HepG2 (cell line): ENCODE results near the gene OSBPL10. TPM values are rescaled to one million over a fixed set of nuclear protein-coding genes. Genes with fewer than 3 reads are reported as not detected.

Source experiments
- CBX5 ChIP-seq: sonication (generic); formaldehyde crosslinking; IDR thresholded peaks from 2 replicates; pipeline ENCODE4 v1.4.0; 2020; ENCODE audit warnings: missing genetic modification reagents, borderline replicate concordance
- MED1 ChIP-seq: sonication (generic); formaldehyde crosslinking; IDR thresholded peaks from 2 replicates; pipeline ENCODE4 v1.4.0; 2020; ENCODE audit warnings: missing genetic modification reagents
- SIN3A ChIP-seq: IDR thresholded peaks from 2 replicates; pipeline ENCODE4 v1.6.1; 2011; ENCODE audit warnings: low read depth, mild to moderate bottlenecking, control low read depth, low read length, borderline replicate concordance
- SOX13 ChIP-seq, 3 experiments: fragments of 450-650 bp in 1 of 3; sonication (generic) in 1 of 3; formaldehyde crosslinking in 1 of 3; IDR thresholded peaks in 2 of 3; conservative IDR thresholded peaks in 1 of 3; 2 replicates each; pipeline versions ENCODE4 v1.5.0 to v1.6.1; 2016 to 2020; ENCODE audit warnings: antibody characterized with exemption in 1 of 3, mild to moderate bottlenecking in 1 of 3, missing compliant biosample characterization in 1 of 3, missing genetic modification reagents in 1 of 3, moderate library complexity in 1 of 3
- TCF12 ChIP-seq, 2 experiments: fragments of 450-650 bp in 1 of 2; sonication (generic) in 1 of 2; formaldehyde crosslinking in 1 of 2; IDR thresholded peaks; 2 replicates each; pipeline versions ENCODE4 v1.6.1 to v1.8.0; 2017 to 2022; ENCODE audit warnings: antibody characterized with exemption in 1 of 2, mild to moderate bottlenecking in 1 of 2, missing genetic modification reagents in 1 of 2, moderate library complexity in 1 of 2
- ZBTB1 ChIP-seq: sonication (generic); formaldehyde crosslinking; IDR thresholded peaks from 2 replicates; pipeline ENCODE4 v1.4.0; 2020; ENCODE audit warnings: missing genetic modification reagents, borderline replicate concordance
- ZKSCAN1 ChIP-seq: fragments of 150-350 bp; IDR thresholded peaks from 2 replicates; pipeline ENCODE4 v1.6.1; 2014; ENCODE audit warnings: low read length
- ZNF644 ChIP-seq: IDR thresholded peaks from 2 replicates; pipeline ENCODE4 v1.6.1; 2016; ENCODE audit warnings: low read depth
- polyA plus RNA-seq, 8 experiments: library from polyadenylated mRNA; depleted of rRNA in 3 of 8; stranded (reverse) in 7 of 8; unstranded in 1 of 8; fragments of >200 nt; fragmentation: Illumina TruSeq in 4 of 8; extraction: Trizol in 4 of 8; gene quantifications; 2 replicates each; pipeline versions ENCODE4 v1.2.1 to v1.2.3, GENCODE V29; 2011 to 2016; ENCODE audit warnings: low read depth in 4 of 8, missing spikeins in 1 of 8, mixed read lengths in 1 of 8; ENCODE audit not compliant: insufficient read depth in 1 of 8
- total RNA-seq, 5 experiments: library from RNA; depleted of rRNA; stranded (reverse); fragments of >200 nt; fragmentation: Illumina TruSeq; extraction: Trizol; gene quantifications; 2 replicates each; pipeline ENCODE4 v1.2.3, GENCODE V29; 2016; ENCODE audit warnings: low read depth in 1 of 5
- TF ChIP-seq, protein P1 (sequence below): sonication (generic); formaldehyde crosslinking; IDR thresholded peaks from 2 replicates; pipeline ENCODE4 v1.5.0; 2020; ENCODE audit warnings: missing genetic modification reagents, mild to moderate bottlenecking, borderline replicate concordance
- TF ChIP-seq, protein P2 (sequence below): sonication (generic); formaldehyde crosslinking; IDR thresholded peaks from 2 replicates; pipeline ENCODE4 v1.5.0; 2020; ENCODE audit warnings: missing genetic modification reagents
- TF ChIP-seq, protein P3 (sequence below): sonication (generic); formaldehyde crosslinking; IDR thresholded peaks from 2 replicates; pipeline ENCODE4 v1.5.0; 2020; ENCODE audit warnings: missing genetic modification reagents
- TF ChIP-seq, protein P4 (sequence below): sonication (generic); formaldehyde crosslinking; IDR thresholded peaks from 2 replicates; pipeline ENCODE4 v1.4.0; 2020; ENCODE audit warnings: mild to moderate bottlenecking, missing genetic modification reagents
- TF ChIP-seq, protein P5 (sequence below): sonication (generic); formaldehyde crosslinking; IDR thresholded peaks from 2 replicates; pipeline ENCODE4 v1.8.1; 2023; ENCODE audit warnings: missing genetic modification reagents, mild to moderate bottlenecking, borderline replicate concordance
- TF ChIP-seq, protein P6 (sequence below): sonication (generic); formaldehyde crosslinking; IDR thresholded peaks from 2 replicates; pipeline ENCODE4 v1.9.0; 2021; ENCODE audit warnings: missing genetic modification reagents, mild to moderate bottlenecking, borderline replicate concordance
- TF ChIP-seq, protein P7 (sequence below): sonication (generic); formaldehyde crosslinking; conservative IDR thresholded peaks from 2 replicates; pipeline ENCODE4 v1.4.0; 2020; ENCODE audit warnings: missing genetic modification reagents

OSBPL10 gene
- total and polyA plus RNA-seq, 2 of the 13 experiments (the other 11 are each of a cell fraction or from before 2014, with no cell fraction given) = 10.3 to 28.6 TPM

DNA sequence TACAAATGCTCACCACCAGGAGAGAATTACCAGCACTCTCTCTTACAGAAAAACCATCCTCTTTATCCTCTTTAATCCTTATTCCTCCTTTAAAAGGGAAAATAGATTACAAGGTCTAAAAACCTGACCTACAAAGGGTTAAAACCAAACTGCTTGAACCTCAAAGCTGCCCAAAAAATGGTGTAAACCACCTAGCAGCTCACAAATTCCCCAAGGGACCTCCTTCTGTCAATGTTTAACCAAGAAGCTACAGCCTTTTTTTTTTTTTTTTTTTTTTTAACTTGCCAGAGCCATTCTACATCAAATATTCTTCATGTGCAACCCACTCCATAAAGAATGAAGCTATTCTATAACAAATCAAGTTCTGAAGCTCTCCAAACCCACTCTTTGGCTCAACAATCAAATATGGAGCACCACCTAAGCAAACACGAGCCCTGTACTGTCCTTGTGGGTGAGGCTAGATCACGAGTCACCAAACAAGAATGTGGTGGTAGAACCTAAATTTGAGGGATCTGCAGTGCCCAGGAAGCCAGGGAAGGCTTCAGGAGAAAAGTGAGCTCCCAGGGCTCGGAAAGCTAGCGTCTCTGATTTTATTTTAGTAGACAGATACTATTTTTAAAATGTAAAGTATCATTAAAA is 20.1 kb downstream of the OSBPL10 start (continued):
- TF ChIP-seq TCF12 (IDR thresholded peaks at IDR 0.05) (no peak), TCF12 (CRISPR knock-in tag; IDR thresholded peaks at IDR 0.05) (no peak), ZNF644 (CRISPR knock-in tag) (peak; percentile 98), CBX5 (CRISPR knock-in tag) (no peak), ZKSCAN1 (no peak), ZBTB1 (CRISPR knock-in tag) (no peak), MED1 (no peak), SOX13 (IDR thresholded peaks at IDR 0.05) (no peak), SOX13 (CRISPR knock-in tag; conservative IDR thresholded peaks at IDR 0.05 in 1 of 2, IDR thresholded peaks at IDR 0.05 in 1 of 2) (peak in 1 of 2 experiments; percentile 20; a peak in 1 of 4 replicates), SIN3A (no peak)
- TF ChIP-seq, protein P1, sequence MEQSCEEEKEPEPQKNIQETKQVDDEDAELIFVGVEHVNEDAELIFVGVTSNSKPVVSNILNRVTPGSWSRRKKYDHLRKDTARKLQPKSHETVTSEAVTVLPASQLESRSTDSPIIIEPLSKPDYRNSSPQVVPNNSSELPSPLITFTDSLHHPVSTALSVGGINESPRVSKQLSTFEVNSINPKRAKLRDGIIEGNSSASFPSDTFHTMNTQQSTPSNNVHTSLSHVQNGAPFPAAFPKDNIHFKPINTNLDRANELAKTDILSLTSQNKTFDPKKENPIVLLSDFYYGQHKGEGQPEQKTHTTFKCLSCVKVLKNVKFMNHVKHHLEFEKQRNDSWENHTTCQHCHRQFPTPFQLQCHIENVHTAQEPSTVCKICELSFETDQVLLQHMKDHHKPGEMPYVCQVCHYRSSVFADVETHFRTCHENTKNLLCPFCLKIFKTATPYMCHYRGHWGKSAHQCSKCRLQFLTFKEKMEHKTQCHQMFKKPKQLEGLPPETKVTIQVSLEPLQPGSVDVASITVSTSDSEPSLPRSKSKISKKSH (CRISPR knock-in tag) = no peak
- TF ChIP-seq, protein P2, sequence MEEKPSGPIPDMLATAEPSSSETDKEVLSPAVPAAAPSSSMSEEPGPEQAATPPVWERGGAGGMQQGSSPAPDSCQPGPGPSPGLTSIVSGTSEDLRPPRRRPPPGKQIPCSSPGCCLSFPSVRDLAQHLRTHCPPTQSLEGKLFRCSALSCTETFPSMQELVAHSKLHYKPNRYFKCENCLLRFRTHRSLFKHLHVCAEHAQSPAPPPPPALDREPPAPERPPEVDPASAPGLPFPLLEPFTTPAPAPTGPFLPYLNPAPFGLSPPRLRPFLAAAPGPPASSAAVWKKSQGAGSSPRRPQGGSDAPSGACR = no peak
- TF ChIP-seq, protein P3, sequence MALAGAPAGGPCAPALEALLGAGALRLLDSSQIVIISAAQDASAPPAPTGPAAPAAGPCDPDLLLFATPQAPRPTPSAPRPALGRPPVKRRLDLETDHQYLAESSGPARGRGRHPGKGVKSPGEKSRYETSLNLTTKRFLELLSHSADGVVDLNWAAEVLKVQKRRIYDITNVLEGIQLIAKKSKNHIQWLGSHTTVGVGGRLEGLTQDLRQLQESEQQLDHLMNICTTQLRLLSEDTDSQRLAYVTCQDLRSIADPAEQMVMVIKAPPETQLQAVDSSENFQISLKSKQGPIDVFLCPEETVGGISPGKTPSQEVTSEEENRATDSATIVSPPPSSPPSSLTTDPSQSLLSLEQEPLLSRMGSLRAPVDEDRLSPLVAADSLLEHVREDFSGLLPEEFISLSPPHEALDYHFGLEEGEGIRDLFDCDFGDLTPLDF (CRISPR knock-in tag) = no peak
- TF ChIP-seq, protein P4, sequence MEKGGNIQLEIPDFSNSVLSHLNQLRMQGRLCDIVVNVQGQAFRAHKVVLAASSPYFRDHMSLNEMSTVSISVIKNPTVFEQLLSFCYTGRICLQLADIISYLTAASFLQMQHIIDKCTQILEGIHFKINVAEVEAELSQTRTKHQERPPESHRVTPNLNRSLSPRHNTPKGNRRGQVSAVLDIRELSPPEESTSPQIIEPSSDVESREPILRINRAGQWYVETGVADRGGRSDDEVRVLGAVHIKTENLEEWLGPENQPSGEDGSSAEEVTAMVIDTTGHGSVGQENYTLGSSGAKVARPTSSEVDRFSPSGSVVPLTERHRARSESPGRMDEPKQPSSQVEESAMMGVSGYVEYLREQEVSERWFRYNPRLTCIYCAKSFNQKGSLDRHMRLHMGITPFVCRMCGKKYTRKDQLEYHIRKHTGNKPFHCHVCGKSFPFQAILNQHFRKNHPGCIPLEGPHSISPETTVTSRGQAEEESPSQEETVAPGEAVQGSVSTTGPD = 0 out of 2 replicates have a peak, but pooled peaks have one; percentile 35
- TF ChIP-seq, protein P5, sequence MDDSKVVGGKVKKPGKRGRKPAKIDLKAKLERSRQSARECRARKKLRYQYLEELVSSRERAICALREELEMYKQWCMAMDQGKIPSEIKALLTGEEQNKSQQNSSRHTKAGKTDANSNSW (CRISPR knock-in tag) = no peak
- TF ChIP-seq, protein P6, sequence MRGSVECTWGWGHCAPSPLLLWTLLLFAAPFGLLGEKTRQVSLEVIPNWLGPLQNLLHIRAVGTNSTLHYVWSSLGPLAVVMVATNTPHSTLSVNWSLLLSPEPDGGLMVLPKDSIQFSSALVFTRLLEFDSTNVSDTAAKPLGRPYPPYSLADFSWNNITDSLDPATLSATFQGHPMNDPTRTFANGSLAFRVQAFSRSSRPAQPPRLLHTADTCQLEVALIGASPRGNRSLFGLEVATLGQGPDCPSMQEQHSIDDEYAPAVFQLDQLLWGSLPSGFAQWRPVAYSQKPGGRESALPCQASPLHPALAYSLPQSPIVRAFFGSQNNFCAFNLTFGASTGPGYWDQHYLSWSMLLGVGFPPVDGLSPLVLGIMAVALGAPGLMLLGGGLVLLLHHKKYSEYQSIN (CRISPR knock-in tag) = no peak
- TF ChIP-seq, protein P7, sequence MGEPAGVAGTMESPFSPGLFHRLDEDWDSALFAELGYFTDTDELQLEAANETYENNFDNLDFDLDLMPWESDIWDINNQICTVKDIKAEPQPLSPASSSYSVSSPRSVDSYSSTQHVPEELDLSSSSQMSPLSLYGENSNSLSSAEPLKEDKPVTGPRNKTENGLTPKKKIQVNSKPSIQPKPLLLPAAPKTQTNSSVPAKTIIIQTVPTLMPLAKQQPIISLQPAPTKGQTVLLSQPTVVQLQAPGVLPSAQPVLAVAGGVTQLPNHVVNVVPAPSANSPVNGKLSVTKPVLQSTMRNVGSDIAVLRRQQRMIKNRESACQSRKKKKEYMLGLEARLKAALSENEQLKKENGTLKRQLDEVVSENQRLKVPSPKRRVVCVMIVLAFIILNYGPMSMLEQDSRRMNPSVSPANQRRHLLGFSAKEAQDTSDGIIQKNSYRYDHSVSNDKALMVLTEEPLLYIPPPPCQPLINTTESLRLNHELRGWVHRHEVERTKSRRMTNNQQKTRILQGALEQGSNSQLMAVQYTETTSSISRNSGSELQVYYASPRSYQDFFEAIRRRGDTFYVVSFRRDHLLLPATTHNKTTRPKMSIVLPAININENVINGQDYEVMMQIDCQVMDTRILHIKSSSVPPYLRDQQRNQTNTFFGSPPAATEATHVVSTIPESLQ (CRISPR knock-in tag) = no peak
